ENCODE results near the gene HIC1. TPM values are rescaled to one million over a fixed set of nuclear protein-coding genes. Genes with fewer than 3 reads are reported as not detected.

The HIC1 gene
- total RNA-seq, 2 experiments from 2014 or later, result 0.19 to 0.32 TPM

GRCh38 chr17:2107506-2107905 is 52.6 kb downstream of the HIC1 start:
- no peak overlapping the region for H2AFZ ChIP-seq (ENCODE audit: low read length)
- no peaks in the 10 kb centered on the region for H3K79me2 ChIP-seq (ENCODE audit: insufficient read depth, low read depth, low read length)
- H3K4me2 ChIP-seq (ENCODE audit: low read length), result no peak overlapping the region
- H3K4me1 ChIP-seq (ENCODE audit: insufficient read depth, low read length, poor library complexity, severe bottlenecking), result peaks cover 11% of the 10 kb centered on the region
- no peaks in the 10 kb centered on the region for H3K36me3 ChIP-seq (ENCODE audit: insufficient read depth, low read length)
- H3K4me3 ChIP-seq (ENCODE audit: low read depth, low read length, poor library complexity, severe bottlenecking), result no peak overlapping the region
- intact Hi-C loops (cut with micrococcal nuclease; ENCODE audit: unreplicated experiment), result no loop called here
- no peaks in the 10 kb centered on the region for H3K9me2 ChIP-seq (ENCODE audit: insufficient read depth, low read length)
- TF ChIP-seq CTCF (conservative IDR thresholded peaks at IDR 0.05; ENCODE audit: low read length), result no peak
- TF ChIP-seq EZH2phosphoT487 (IDR thresholded peaks at IDR 0.05; ENCODE audit: borderline replicate concordance, low read depth, low read length), result no peak
- no peaks in the 10 kb centered on the region for H3K9me3 ChIP-seq (ENCODE audit: low read length)
- H3K27ac ChIP-seq (ENCODE audit: low read depth, low read length, poor library complexity, severe bottlenecking), result no peak overlapping the region
- no peak for DNase-seq (ENCODE audit: low spot score)
- no TSS peak for BruUV-seq (replicated peaks)
- CTCF ChIA-PET (ENCODE audit: unreplicated experiment), result interaction anchor here (1.2 kb wide), 1 partner anchor 18 kb away, joined by 3 read pairs; no protein-coding TSS in a partner anchor
- POLR2A ChIA-PET, result interaction anchor here (1.0 to 1.6 kb wide), 2 partner anchors 11 to 39 kb away, joined by 3 to 4 read pairs; no protein-coding TSS in a partner anchor
- H4K20me1 ChIP-seq (ENCODE audit: insufficient read depth, low read length), result no peaks in the 10 kb centered on the region

- 0 out of 2 replicates have a peak overlapping the region, but pooled peaks have one; percentile 6 for H3K4me2 ChIP-seq (ENCODE audit: low read length)
- H3K27ac ChIP-seq (ENCODE audit: low read depth, low read length, poor library complexity, severe bottlenecking), result no peak overlapping the region
- no peaks in the 10 kb centered on the region for H3K9me3 ChIP-seq (ENCODE audit: low read length)
- ChIA-PET CTCF (ENCODE audit: unreplicated experiment) (interaction anchor here (1.2 kb wide), 1 partner anchor 19 kb away, joined by 3 read pairs; no protein-coding TSS in a partner anchor), POLR2A (interaction anchor here (1.0 to 1.6 kb wide), 2 partner anchors 10 to 39 kb away, joined by 3 to 4 read pairs; no protein-coding TSS in a partner anchor)
- no peaks in the 10 kb centered on the region for H3K79me2 ChIP-seq (ENCODE audit: insufficient read depth, low read depth, low read length)
- intact Hi-C loops (cut with micrococcal nuclease; ENCODE audit: unreplicated experiment), result no loop called here
- no peaks in the 10 kb centered on the region for H3K36me3 ChIP-seq (ENCODE audit: insufficient read depth, low read length)
- H2AFZ ChIP-seq (ENCODE audit: low read length), result no peak overlapping the region
- no peak for DNase-seq (ENCODE audit: low spot score)
- TF ChIP-seq EZH2phosphoT487 (IDR thresholded peaks at IDR 0.05; ENCODE audit: borderline replicate concordance, low read depth, low read length) (no peak), CTCF (conservative IDR thresholded peaks at IDR 0.05; ENCODE audit: low read length) (no peak)
- H3K4me1 ChIP-seq (ENCODE audit: insufficient read depth, low read length, poor library complexity, severe bottlenecking), result peaks cover 11% of the 10 kb centered on the region
- no peaks in the 10 kb centered on the region for H4K20me1 ChIP-seq (ENCODE audit: insufficient read depth, low read length)
- no peak overlapping the region for H3K4me3 ChIP-seq (ENCODE audit: low read depth, low read length, poor library complexity, severe bottlenecking)
- H3K9me2 ChIP-seq (ENCODE audit: insufficient read depth, low read length), result no peaks in the 10 kb centered on the region
- BruUV-seq (replicated peaks), result no TSS peak
These were observed 53.3 kb downstream of the HIC1 start for GRCh38 chr17:2108170-2108569.

GRCh38 chr17:2110436-2110835 is 55.5 kb downstream of the HIC1 start:
- peaks cover 11% of the 10 kb centered on the region for H3K4me1 ChIP-seq (ENCODE audit: insufficient read depth, low read length, poor library complexity, severe bottlenecking)
- intact Hi-C loops (cut with micrococcal nuclease; ENCODE audit: unreplicated experiment), result no loop called here
- no peaks in the 10 kb centered on the region for H3K79me2 ChIP-seq (ENCODE audit: insufficient read depth, low read depth, low read length)
- no peak for TF ChIP-seq CTCF (conservative IDR thresholded peaks at IDR 0.05; ENCODE audit: low read length)
- no peak for TF ChIP-seq EZH2phosphoT487 (IDR thresholded peaks at IDR 0.05; ENCODE audit: borderline replicate concordance, low read depth, low read length)
- H3K36me3 ChIP-seq (ENCODE audit: insufficient read depth, low read length), result no peaks in the 10 kb centered on the region
- no peaks in the 10 kb centered on the region for H3K9me2 ChIP-seq (ENCODE audit: insufficient read depth, low read length)
- CTCF ChIA-PET (ENCODE audit: unreplicated experiment), result no interaction called here
- H3K9me3 ChIP-seq (ENCODE audit: low read length), result no peaks in the 10 kb centered on the region
- H4K20me1 ChIP-seq (ENCODE audit: insufficient read depth, low read length), result no peaks in the 10 kb centered on the region
- H3K4me3 ChIP-seq (ENCODE audit: low read depth, low read length, poor library complexity, severe bottlenecking), result no peak overlapping the region
- no peak overlapping the region for H3K27ac ChIP-seq (ENCODE audit: low read depth, low read length, poor library complexity, severe bottlenecking)
- POLR2A ChIA-PET, result interaction anchor here (0.5 to 1.0 kb wide), 4 partner anchors 8 to 730 kb away, joined by 3 to 13 read pairs (median 6); no protein-coding TSS in a partner anchor
- H2AFZ ChIP-seq (ENCODE audit: low read length), result no peak overlapping the region
- no peak for DNase-seq (ENCODE audit: low spot score)
- H3K4me2 ChIP-seq (ENCODE audit: low read length), result no peak overlapping the region
- BruUV-seq (replicated peaks), result no TSS peak

All from OCI-LY7 (cell line).